Central memory CD8-positive, alpha-beta T cell (primary cell): ENCODE data around the gene CCDC148.
A peak's percentile ranks its signal among the peaks of the same experiment; 100 is the strongest.

Source experiments
- ATAC-seq: fragments of 150-1000 bp; cut with Tn5 transposase; replicated peaks from 2 replicates; pipeline ENCODE4 v1.10.0; 2022; ENCODE audit warnings: mild to moderate bottlenecking, moderate FRiP score, moderate number of reproducible peaks; ENCODE audit not compliant: poor library complexity, severe bottlenecking; ENCODE audit errors: extremely low read depth
- DNase-seq, 2 donors: peaks; one replicate each; pipeline ENCODE4 v3.0.0; 2021; ENCODE audit warnings: low spot score in 2 of 2
- H3K27ac Mint-ChIP-seq: one replicate; pipeline ENCODE4 v1.8.0; 2022; ENCODE audit warnings: low read depth, mild to moderate bottlenecking, moderate library complexity, mixed read lengths
- H3K27me3 Mint-ChIP-seq: one replicate; pipeline ENCODE4 v1.8.0; 2022; ENCODE audit warnings: mixed read lengths
- H3K36me3 Mint-ChIP-seq: one replicate; pipeline ENCODE4 v1.8.0; 2022; ENCODE audit warnings: mild to moderate bottlenecking, moderate library complexity, mixed read lengths; ENCODE audit not compliant: insufficient read depth
- H3K4me1 Mint-ChIP-seq: one replicate; pipeline ENCODE4 v1.8.0; 2022; ENCODE audit warnings: mixed read lengths
- H3K4me3 Mint-ChIP-seq: one replicate; pipeline ENCODE4 v1.8.0; 2022; ENCODE audit warnings: mild to moderate bottlenecking, moderate library complexity, mixed read lengths
- H3K9me3 Mint-ChIP-seq: one replicate; pipeline ENCODE4 v1.8.0; 2022; ENCODE audit warnings: mixed read lengths

The CCDC148 gene

GRCh38 chr2:158402665-158403064 is 53.9 kb downstream of the CCDC148 start:
- H3K4me1 Mint-ChIP-seq, result no peaks in the 10 kb centered on the region
- no peak for ATAC-seq
- no peak overlapping the region for H3K27ac Mint-ChIP-seq
- DNase-seq, result no peak
- H3K4me3 Mint-ChIP-seq, result no peak overlapping the region
- H3K36me3 Mint-ChIP-seq, result peaks cover 3% of the 10 kb centered on the region
- H3K27me3 Mint-ChIP-seq, result peaks cover 55% of the 10 kb centered on the region
- peaks cover 7% of the 10 kb centered on the region for H3K9me3 Mint-ChIP-seq

- Mint-ChIP-seq H3K36me3 (peaks cover 2% of the 10 kb centered on the region), H3K4me1 (peaks cover 9% of the 10 kb centered on the region), H3K9me3 (peaks cover 7% of the 10 kb centered on the region), H3K4me3 (no peak overlapping the region), H3K27ac (no peak overlapping the region), H3K27me3 (peaks cover 41% of the 10 kb centered on the region)
- DNase-seq, result no peak
- ATAC-seq, result no peak
Measured at GRCh38 chr2:158395166-158395565, 61.4 kb downstream of the CCDC148 start.

GRCh38 chr2:158394453-158394852 is 62.1 kb downstream of the CCDC148 start:
- Mint-ChIP-seq H3K9me3 (peaks cover under 1% of the 10 kb centered on the region), H3K27me3 (peaks cover 34% of the 10 kb centered on the region), H3K36me3 (peaks cover 2% of the 10 kb centered on the region), H3K4me1 (peaks cover 9% of the 10 kb centered on the region), H3K27ac (no peak overlapping the region), H3K4me3 (no peak overlapping the region)
- no peak for ATAC-seq
- DNase-seq, result no peak

GRCh38 chr2:158393886-158394285 is 62.7 kb downstream of the CCDC148 start:
- DNase-seq, result no peak
- no peak overlapping the region for H3K4me3 Mint-ChIP-seq

GRCh38 chr2:158392687-158393086 is 63.9 kb downstream of the CCDC148 start:
- H3K27ac Mint-ChIP-seq, result no peak overlapping the region
- H3K27me3 Mint-ChIP-seq, result peaks cover 18% of the 10 kb centered on the region
- ATAC-seq (no peak), DNase-seq (no peak)
- no peaks in the 10 kb centered on the region for H3K36me3 Mint-ChIP-seq
- H3K4me1 Mint-ChIP-seq, result peaks cover 9% of the 10 kb centered on the region
- no peaks in the 10 kb centered on the region for H3K9me3 Mint-ChIP-seq
- H3K4me3 Mint-ChIP-seq, result no peak overlapping the region

More at GRCh38 chr2:158393886-158394285, 62.7 kb downstream of the CCDC148 start:
- H3K27me3 Mint-ChIP-seq, result peaks cover 28% of the 10 kb centered on the region
- H3K27ac Mint-ChIP-seq, result no peak overlapping the region
- ATAC-seq, result no peak
- peaks cover 9% of the 10 kb centered on the region for H3K4me1 Mint-ChIP-seq
- H3K36me3 Mint-ChIP-seq, result peaks cover 2% of the 10 kb centered on the region
- H3K9me3 Mint-ChIP-seq, result no peaks in the 10 kb centered on the region

GRCh38 chr2:158391876-158392275 is 64.7 kb downstream of the CCDC148 start:
- Mint-ChIP-seq H3K9me3 (no peaks in the 10 kb centered on the region), H3K27me3 (peaks cover 16% of the 10 kb centered on the region), H3K36me3 (no peaks in the 10 kb centered on the region), H3K4me3 (no peak overlapping the region), H3K4me1 (peaks cover 9% of the 10 kb centered on the region), H3K27ac (no peak overlapping the region)
- no peak for DNase-seq
- ATAC-seq, result peak; percentile 89

GRCh38 chr2:158391361-158391760 is 65.2 kb downstream of the CCDC148 start:
- ATAC-seq (no peak), DNase-seq (no peak)
- Mint-ChIP-seq H3K4me3 (no peak overlapping the region), H3K36me3 (no peaks in the 10 kb centered on the region), H3K9me3 (no peaks in the 10 kb centered on the region), H3K27me3 (peaks cover 11% of the 10 kb centered on the region), H3K27ac (no peak overlapping the region), H3K4me1 (peaks cover 9% of the 10 kb centered on the region)

GRCh38 chr2:158388159-158388558 is 68.4 kb downstream of the CCDC148 start:
- no peak overlapping the region for H3K27ac Mint-ChIP-seq
- no peak overlapping the region for H3K4me3 Mint-ChIP-seq
- ATAC-seq (no peak), DNase-seq (no peak)
- no peaks in the 10 kb centered on the region for H3K36me3 Mint-ChIP-seq
- H3K4me1 Mint-ChIP-seq, result peaks cover 9% of the 10 kb centered on the region
- peaks cover 22% of the 10 kb centered on the region for H3K27me3 Mint-ChIP-seq
- H3K9me3 Mint-ChIP-seq, result no peaks in the 10 kb centered on the region

GRCh38 chr2:158385646-158386045 is 70.9 kb downstream of the CCDC148 start:
- no peaks in the 10 kb centered on the region for H3K36me3 Mint-ChIP-seq
- no peaks in the 10 kb centered on the region for H3K4me1 Mint-ChIP-seq
- no peak for DNase-seq
- no peak overlapping the region for H3K4me3 Mint-ChIP-seq
- H3K27ac Mint-ChIP-seq, result no peak overlapping the region
- H3K27me3 Mint-ChIP-seq, result peaks cover 41% of the 10 kb centered on the region
- ATAC-seq, result no peak
- H3K9me3 Mint-ChIP-seq, result no peaks in the 10 kb centered on the region

- Mint-ChIP-seq H3K27ac (no peak overlapping the region), H3K9me3 (no peaks in the 10 kb centered on the region), H3K4me1 (no peaks in the 10 kb centered on the region), H3K4me3 (no peak overlapping the region), H3K27me3 (peaks cover 38% of the 10 kb centered on the region), H3K36me3 (no peaks in the 10 kb centered on the region)
- DNase-seq, result no peak
- no peak for ATAC-seq
Measured at GRCh38 chr2:158381978-158382377, 74.6 kb downstream of the CCDC148 start.

GRCh38 chr2:158381205-158381604 is 75.3 kb downstream of the CCDC148 start:
- no peaks in the 10 kb centered on the region for H3K9me3 Mint-ChIP-seq
- H3K4me1 Mint-ChIP-seq, result no peaks in the 10 kb centered on the region
- no peaks in the 10 kb centered on the region for H3K36me3 Mint-ChIP-seq
- no peak overlapping the region for H3K4me3 Mint-ChIP-seq
- no peak overlapping the region for H3K27ac Mint-ChIP-seq
- peaks cover 46% of the 10 kb centered on the region for H3K27me3 Mint-ChIP-seq
- DNase-seq (no peak), ATAC-seq (no peak)

- no peak for DNase-seq
- no peaks in the 10 kb centered on the region for H3K4me1 Mint-ChIP-seq
- H3K27ac Mint-ChIP-seq, result no peak overlapping the region
- no peak for ATAC-seq
- no peaks in the 10 kb centered on the region for H3K9me3 Mint-ChIP-seq
- H3K4me3 Mint-ChIP-seq, result no peak overlapping the region
- H3K27me3 Mint-ChIP-seq, result peaks cover 49% of the 10 kb centered on the region
- H3K36me3 Mint-ChIP-seq, result no peaks in the 10 kb centered on the region
Measured at GRCh38 chr2:158380746-158381145, 75.8 kb downstream of the CCDC148 start.

- ATAC-seq (no peak), DNase-seq (no peak)
- H3K27ac Mint-ChIP-seq, result no peak overlapping the region
- H3K9me3 Mint-ChIP-seq, result no peaks in the 10 kb centered on the region
- H3K4me3 Mint-ChIP-seq, result no peak overlapping the region
- peaks cover 36% of the 10 kb centered on the region for H3K27me3 Mint-ChIP-seq
- no peaks in the 10 kb centered on the region for H3K4me1 Mint-ChIP-seq
- H3K36me3 Mint-ChIP-seq, result no peaks in the 10 kb centered on the region
Measured at GRCh38 chr2:158378926-158379325, 77.6 kb downstream of the CCDC148 start.

- Mint-ChIP-seq H3K36me3 (no peaks in the 10 kb centered on the region), H3K27ac (no peak overlapping the region), H3K27me3 (peaks cover 10% of the 10 kb centered on the region), H3K4me1 (no peaks in the 10 kb centered on the region), H3K4me3 (no peak overlapping the region), H3K9me3 (no peaks in the 10 kb centered on the region)
- DNase-seq (no peak), ATAC-seq (no peak)
Measured at GRCh38 chr2:158366342-158366741, 90.2 kb downstream of the CCDC148 start.
